CD4-positive, alpha-beta T cell treated with Interleukin-17A for 1 hour (primary cell): ENCODE measurements around the gene NPEPL1.
"Not testable (repeated sequence)": the region's sequence is repeated elsewhere in the genome, so short reads cannot be mapped to it uniquely, and the experiment has no call there.

Source experiments
- DNase-seq: peaks from one replicate; pipeline ENCODE4 v3.0.0-alpha.2; 2020

Gene NPEPL1

GRCh38 chr20:58744836-58745235, 52.2 kb downstream of the NPEPL1 start:
- DNase-seq = no peak

- DNase-seq = no peak
These were observed 52.8 kb downstream of the NPEPL1 start for GRCh38 chr20:58745391-58745790.

DNA sequence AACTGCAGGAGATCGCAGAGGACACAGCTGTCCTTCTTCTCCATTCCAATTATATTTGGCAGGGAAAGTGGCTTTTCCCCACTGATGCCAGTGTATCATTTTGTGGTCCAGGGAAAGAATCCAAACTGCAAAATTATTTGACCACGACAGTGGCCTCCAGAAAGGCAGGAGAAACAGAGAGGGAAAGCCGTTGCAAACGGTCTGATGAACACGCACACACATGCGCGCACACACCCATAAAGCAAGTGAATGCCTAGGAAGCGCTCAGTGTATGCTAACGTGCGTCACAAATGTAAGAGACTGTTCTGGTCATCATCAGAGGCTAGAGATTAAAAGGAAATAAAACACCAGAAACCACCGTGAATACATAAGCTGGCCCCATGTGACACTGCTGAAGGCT, 54.0 kb downstream of the NPEPL1 start:
- no peak for DNase-seq

- DNase-seq = no peak
These were observed 54.6 kb downstream of the NPEPL1 start for GRCh38 chr20:58747211-58747610.

DNA sequence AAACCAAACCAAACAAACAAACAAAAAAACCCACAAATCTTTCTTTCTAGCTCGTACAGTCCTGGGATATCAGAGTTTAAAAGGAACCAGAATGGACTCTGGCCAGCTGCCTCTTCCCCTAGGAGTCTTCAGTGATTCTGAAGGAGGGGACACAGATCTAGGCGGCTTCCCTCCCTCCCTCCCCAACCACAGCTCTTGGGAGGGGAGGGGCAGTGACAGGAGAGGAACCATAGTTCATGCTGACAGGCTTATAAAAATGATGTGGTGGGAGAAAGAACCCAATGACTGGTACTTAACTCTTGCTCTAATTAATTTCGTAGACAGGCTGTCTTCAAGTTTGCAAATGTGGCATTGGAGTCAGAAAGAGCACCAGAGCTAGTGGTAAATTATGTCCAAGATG, 56.0 kb downstream of the NPEPL1 start:
- no peak for DNase-seq

- no peak for DNase-seq
These were observed 56.6 kb downstream of the NPEPL1 start for GRCh38 chr20:58749098-58749769.

GRCh38 chr20:58749979-58750378, 57.4 kb downstream of the NPEPL1 start:
- no peak for DNase-seq

GRCh38 chr20:58750706-58751105, 58.1 kb downstream of the NPEPL1 start:
- not testable (repeated sequence) for DNase-seq

GRCh38 chr20:58751979-58752378, 59.4 kb downstream of the NPEPL1 start:
- DNase-seq = no peak

- no peak for DNase-seq
These were observed 60.0 kb downstream of the NPEPL1 start for GRCh38 chr20:58752565-58752964.

DNA sequence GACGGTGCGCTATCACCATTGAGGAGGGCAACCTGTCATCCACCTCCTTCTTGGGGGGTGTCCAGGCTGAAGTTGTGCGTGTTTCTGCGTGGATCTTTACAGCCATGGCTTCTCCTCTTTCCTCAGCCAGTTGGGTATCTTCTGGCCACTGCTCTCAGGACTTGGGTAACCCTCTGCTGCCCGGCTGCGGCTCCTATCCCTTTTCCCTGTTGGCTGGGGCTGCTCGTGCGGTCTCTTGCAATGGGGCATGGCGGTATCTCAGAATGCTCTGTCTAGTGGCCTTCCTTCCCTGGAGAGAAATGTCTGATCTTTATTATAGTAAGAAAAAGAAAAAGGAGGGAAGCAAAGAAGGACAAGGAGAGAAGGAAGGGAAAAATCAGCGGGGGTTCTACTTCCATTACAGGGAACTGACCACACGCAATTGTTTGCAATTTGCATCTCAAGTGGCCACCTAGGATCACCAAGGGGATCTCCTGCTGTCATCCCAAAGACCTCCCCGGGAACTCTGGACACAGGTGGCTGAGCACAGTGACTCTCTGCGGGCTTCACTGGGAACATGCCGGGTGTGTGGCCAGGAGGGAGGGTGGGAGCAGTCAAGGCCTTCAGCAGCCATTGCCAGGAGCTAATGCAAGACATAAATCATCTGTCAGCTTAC, 60.8 kb downstream of the NPEPL1 start:
- no peak for DNase-seq

GRCh38 chr20:58753922-58754551, 61.4 kb downstream of the NPEPL1 start:
- no peak for DNase-seq

DNA sequence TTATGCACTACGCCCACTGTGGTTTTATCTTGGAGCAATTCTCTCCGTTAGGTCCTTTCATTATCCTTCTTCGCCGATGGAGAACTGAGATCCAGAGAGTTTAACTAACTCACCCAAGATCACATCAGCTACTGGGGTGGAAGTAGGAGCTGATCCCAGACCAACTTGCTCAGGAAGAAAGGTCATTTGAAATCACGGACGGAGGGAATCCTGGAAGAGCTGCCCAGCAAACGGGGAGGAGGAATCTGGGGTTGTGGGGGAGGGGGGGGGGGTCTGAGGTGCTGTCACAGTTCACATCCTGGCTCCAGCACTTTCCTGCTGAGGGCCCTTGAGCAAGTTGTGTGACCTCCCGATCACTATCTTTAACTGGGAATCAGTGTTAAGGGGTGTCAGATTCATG, 62.0 kb downstream of the NPEPL1 start:
- no peak for DNase-seq

GRCh38 chr20:58755062-58755697, 62.6 kb downstream of the NPEPL1 start:
- no peak for DNase-seq

DNA sequence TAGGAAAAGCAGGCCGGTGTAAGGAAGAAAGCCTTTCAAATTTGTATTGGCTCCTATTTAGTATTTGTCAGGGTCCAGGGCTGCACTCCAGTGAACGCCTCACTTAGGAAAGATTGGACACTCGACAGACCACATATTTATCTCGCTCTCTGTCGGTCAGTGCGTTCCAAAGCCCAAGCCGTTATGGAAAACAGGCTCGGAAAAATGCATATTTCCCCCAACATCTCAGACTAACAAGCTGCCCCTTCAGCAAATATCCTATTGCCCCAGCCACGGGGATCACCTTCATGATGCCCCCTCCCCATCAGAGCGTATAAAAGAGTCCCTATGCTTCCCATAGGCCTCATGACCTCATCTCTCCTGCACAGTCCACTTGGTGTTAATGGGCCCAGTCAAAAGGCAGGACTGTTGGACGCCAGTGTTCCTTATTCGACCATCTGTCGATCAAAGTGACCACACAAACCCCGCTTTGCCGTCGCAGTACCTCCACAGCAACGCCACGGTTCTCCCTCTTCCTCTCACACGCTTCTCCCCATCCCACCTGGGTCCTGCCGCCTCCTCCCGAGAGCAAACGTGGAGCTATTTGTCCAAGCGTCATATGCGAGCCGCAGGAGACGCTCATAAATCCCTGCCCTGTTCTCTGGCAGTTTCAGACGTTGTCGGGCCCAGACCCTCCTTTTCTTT, 63.3 kb downstream of the NPEPL1 start:
- DNase-seq = no peak

DNA sequence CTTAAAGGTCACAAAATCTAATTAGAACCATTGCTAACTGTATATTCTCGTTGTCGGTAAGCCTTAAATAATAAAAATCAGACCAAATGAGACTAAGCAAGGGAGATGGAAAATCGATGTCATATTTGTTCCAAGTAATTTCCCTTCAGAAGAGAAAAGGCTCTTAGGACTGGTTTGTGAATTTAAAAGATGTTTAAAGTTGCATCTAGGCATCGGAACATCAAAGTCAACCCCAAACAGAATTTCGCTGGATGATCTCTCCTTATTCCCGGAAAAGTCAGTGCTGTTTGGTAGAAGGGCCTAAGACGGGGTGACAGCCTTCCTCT, 63.8 kb downstream of the NPEPL1 start:
- no peak for DNase-seq

- not testable (repeated sequence) for DNase-seq
These were observed 65.0 kb downstream of the NPEPL1 start for GRCh38 chr20:58757647-58758046.

DNA sequence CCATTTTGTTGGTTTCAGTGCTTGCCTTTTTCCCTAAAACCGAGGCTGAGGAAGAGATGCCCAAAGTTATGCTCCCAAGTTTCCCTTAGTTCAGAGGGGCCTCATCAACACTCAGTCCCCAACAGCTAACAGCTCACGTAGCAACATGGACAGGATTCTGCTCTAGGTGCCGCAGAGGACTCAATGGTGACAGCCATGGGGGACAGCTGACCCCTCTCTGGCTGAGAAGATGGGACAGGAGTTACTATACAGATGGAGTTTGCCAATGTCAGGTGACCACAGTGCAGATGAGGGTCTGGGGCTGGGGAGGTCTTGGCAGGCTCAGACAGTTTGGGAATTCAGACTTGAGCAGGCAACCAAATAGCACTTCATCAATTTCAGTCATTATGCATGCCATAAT, 67.3 kb downstream of the NPEPL1 start:
- DNase-seq = no peak

DNA sequence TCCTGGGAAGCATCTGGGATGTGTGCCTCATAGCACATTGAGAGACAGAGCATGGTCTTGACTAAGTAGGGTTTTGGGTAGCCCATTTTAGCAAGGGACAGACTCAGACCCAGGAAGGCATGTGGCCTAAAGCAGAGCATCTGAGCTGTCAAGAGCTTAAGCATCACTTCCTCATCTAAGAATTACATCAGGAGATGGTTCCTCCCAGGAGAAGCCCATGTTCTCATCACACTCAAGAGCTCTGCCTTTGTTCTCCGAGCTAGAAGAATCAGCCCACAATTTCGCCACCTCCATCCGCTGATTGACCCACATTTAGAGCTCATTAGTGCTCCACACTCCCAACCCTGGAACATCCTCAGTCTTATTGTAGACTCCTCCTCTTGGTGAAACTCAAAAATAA, 68.3 kb downstream of the NPEPL1 start:
- DNase-seq = no peak

DNA sequence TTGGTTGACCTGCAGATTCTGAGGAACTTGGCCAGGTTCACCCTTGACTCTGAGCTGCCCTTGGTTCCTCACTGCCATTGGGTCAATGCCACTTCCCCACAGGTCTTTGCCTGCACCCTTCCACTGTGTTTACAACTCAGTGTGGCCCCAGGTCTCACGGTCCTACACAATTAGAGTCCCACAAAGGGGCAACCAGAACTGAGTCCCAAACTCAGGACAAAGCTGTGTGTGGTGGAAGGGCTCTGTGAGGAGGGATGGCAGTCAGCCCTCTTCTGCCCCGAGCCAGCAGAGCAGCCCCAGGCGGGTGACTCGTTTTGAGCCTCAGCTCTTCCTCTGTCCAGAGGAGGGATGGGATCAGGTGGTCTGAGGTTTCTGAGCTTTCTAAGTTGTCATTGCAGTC, 69.5 kb downstream of the NPEPL1 start:
- DNase-seq = no peak

DNA sequence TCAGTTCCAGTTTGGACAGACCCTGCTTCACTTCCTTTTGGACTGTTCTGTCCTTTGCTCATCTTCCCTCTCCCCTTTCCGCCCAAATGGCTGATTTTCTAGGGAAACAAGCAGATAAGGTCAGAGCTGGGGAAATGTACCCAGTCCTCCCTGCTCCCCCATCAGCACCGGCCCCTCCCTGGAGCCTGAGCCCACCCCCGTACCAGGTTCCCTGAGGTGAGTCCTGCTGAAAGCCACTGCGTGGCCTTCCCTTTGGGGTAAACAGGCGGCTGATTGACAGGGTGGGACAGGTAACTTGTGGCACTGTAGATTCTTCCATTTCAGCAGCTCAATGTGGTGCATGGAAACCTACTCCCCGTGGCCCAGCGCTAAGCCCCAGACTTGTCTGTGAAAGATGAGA, 70.5 kb downstream of the NPEPL1 start:
- no peak for DNase-seq
